Frontal cortex (tissue), 4 donors: Measurements from ENCODE around the gene PRUNE1. TPM values are rescaled to one million over a fixed set of nuclear protein-coding genes. Genes with fewer than 3 reads are reported as not detected.

Experiments
- DNase-seq, 2 donors: peaks; one replicate each; pipeline ENCODE4 v3.0.0; 2012; ENCODE audit warnings: low spot score in 2 of 2
- FAIRE-seq: peaks from 2 replicates; lab custom pipeline; 2012; peaks lifted over from hg19 to GRCh38; lab: Jason Lieb, UNC
- small RNA-seq: library from RNA; depleted of rRNA; stranded (forward); fragments of <200 nt; gene quantifications from one replicate; pipeline ENCODE3, GENCODE V24; 2014
- total RNA-seq: library from RNA; depleted of rRNA; stranded (reverse); fragments of >200 nt; gene quantifications from one replicate; pipeline ENCODE4 v1.2.3, GENCODE V29; 2014
- donor health status: control.
- donor health status: control.
- donor health status: control.

PRUNE1 gene
- total RNA-seq, 1 donor from 2014 or later: 20.4 TPM

DNA sequence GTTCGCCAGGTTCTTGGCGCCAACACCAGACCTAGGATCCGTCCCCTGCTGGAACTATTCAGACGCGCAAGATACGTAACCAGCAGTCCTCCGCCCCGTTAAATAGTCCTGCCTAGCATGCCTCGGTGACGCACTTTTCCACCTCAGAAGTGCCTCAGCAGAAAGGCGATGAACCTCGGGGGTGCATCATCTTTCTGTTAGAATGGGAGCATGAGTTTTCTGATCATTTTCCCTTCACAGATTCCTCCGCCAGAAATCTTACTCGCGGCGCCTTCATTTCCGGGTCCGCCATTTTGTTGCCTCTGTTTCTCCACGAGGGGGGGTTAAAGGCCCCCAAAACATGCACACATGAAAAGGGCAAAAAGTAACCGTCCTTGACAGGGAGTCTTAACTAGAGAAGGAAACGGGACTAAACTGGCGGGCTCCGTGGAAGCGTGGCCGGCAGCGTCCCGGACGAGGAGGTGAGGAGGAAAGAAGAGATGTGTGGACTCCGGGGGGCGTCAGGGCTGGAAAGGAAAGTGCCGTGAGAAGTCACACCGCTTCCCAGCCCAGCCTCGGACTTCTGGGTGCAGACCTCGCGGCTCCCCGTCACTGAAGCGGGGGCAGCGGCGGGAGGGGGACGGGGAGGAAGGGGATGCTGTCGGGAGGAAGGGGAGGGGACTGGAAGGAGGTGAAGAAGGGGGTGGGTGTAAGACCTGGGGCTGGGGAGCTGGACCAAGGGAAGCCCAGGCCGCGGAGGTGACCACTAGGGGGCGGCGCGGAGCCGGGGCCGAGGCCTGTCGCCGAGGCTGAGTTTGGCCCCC lies 62.4 kb downstream of the PRUNE1 start, which contains the start of gene GABPB2:
Gene GABPB2 (plus strand): TSS at position 288 of the 803 bp plus-strand sequence. CDS start 17,429 bp downstream, outside the sequence.
- DNase-seq (peak; percentile 70 to 81), FAIRE-seq (no peak)

DNA sequence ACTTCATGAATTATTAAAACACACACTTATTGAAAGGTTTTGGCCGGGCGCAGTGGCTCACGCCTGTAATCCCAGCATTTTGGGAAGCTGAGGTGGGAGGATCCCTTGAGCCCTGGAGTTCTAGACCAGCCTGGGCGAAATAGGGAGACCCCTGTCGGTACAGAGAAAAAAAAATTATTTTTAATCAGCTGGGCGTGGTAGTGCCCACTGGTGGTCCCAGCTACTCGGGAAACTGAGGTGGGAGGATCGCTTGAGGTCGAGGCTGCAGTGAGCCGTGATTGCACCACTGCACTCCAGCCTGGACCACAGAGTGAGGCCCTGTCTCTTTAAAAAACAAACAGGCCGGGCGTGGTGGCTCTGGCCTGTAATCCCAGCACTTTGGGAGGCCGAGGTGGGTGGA lies 64.0 kb downstream of the PRUNE1 start:
- FAIRE-seq (no peak), DNase-seq (no peak)

Small RNA genes within 50 kb of the gene (small RNA-seq; reads per million reads assigned to genes)
- not detected for gene RNU6-884P

Other genes starting within 250 kb of the PRUNE1 start
- gene CTSS, start 242.7 kb upstream of the PRUNE1 start, total RNA-seq: 6.9 TPM
- 6.9 TPM for gene CTSK, start 200.2 kb upstream of the PRUNE1 start, total RNA-seq
- gene ARNT, start 131.8 kb upstream of the PRUNE1 start, total RNA-seq: 14.7 TPM
- not detected for gene CTXND2, start 121.3 kb upstream of the PRUNE1 start, total RNA-seq
- 62.8 TPM for gene SETDB1, start 82.1 kb upstream of the PRUNE1 start, total RNA-seq
- 30.2 TPM for gene CERS2, start 33.6 kb upstream of the PRUNE1 start, total RNA-seq
- under 0.01 TPM for gene ANXA9, start 26.2 kb upstream of the PRUNE1 start, total RNA-seq
- 12.2 TPM for gene MINDY1, start 1.5 kb upstream of the PRUNE1 start, total RNA-seq
- gene BNIPL, start 28.1 kb downstream of the PRUNE1 start, total RNA-seq: under 0.01 TPM
- gene C1orf56, start 39.3 kb downstream of the PRUNE1 start, total RNA-seq: 2.0 TPM
- 31.0 TPM for gene CDC42SE1, start 51.2 kb downstream of the PRUNE1 start, total RNA-seq
- 95.8 TPM for gene MLLT11, start 51.9 kb downstream of the PRUNE1 start, total RNA-seq
- gene GABPB2, start 62.3 kb downstream of the PRUNE1 start, total RNA-seq: 9.4 TPM
- 16.7 TPM for gene SEMA6C, start 138.2 kb downstream of the PRUNE1 start, total RNA-seq
- gene TNFAIP8L2, start 148.2 kb downstream of the PRUNE1 start, total RNA-seq: 0.82 TPM
- 24.1 TPM for gene LYSMD1, start 157.5 kb downstream of the PRUNE1 start, total RNA-seq
- 27.3 TPM for gene SCNM1, start 157.7 kb downstream of the PRUNE1 start, total RNA-seq
- gene TMOD4, start 167.5 kb downstream of the PRUNE1 start, total RNA-seq: not detected
- 106 TPM for gene VPS72, start 181.7 kb downstream of the PRUNE1 start, total RNA-seq
- gene PIP5K1A, start 190.1 kb downstream of the PRUNE1 start, total RNA-seq: 70.5 TPM
- 110 TPM for gene PSMD4, start 246.3 kb downstream of the PRUNE1 start, total RNA-seq